Measurements from ENCODE around the gene CWC15. TPM values are rescaled to one million over a fixed set of nuclear protein-coding genes. Genes with fewer than 3 reads are reported as not detected.

CWC15 gene
- total and polyA plus RNA-seq, 2 donors (not counting 3 experiments of a cell fraction or from before 2014, with no cell fraction given) = 16.9 to 72.0 TPM

DNA sequence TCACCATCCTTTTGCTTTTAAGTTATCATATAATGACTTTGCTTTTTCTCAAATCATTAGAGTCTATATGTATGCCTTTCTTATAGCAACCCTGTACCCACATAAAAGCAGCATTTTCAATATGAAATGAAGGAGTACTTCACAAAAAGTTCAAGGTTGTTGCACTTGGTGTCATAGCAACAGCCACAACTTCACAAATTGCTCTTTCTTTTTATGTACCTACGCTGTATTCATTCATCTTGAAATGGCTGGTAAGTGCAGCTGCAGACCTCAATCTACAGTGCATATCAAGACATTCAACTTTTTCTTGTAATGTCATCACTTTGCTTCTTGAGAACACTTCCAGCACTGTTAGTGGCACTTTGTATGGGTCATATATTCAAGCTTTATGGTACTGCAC lies 18.6 kb downstream of the CWC15 start:
- Histone ChIP-seq H3K4me2 (ENCODE audit: insufficient read depth, low read length) (no peak overlapping the region), H3K4me1 (ENCODE audit: control insufficient read depth, extremely low read depth, insufficient read depth, low read length) (no peaks in the 10 kb centered on the region), H3K27me3 (ENCODE audit: control insufficient read depth in 2 of 2, insufficient read depth in 2 of 2, low read length in 2 of 2) (no peaks in the 10 kb centered on the region), H3K9ac (replicated peaks; ENCODE audit: extremely low read depth, insufficient read depth, low read length) (no peak overlapping the region), H3K9me3 (replicated peaks; ENCODE audit: control insufficient read depth, insufficient read depth, low read length) (no peaks in the 10 kb centered on the region), H3K9me1 (replicated peaks; ENCODE audit: control insufficient read depth, extremely low read depth, insufficient read depth, low read length) (no peaks in the 10 kb centered on the region), H4K20me1 (replicated peaks; ENCODE audit: control insufficient read depth, extremely low read depth, insufficient read depth, low read length) (no peaks in the 10 kb centered on the region), H3K4me3 (replicated peaks in 1 of 3; ENCODE audit: insufficient read depth in 1 of 3, low read depth in 1 of 3, low read length in 3 of 3) (no peak overlapping the region), H2AFZ (ENCODE audit: low read depth, low read length) (no peak overlapping the region), H3K36me3 (ENCODE audit: control insufficient read depth in 2 of 2, extremely low read depth in 1 of 2, insufficient read depth in 2 of 2, low read length in 2 of 2) (no peaks in the 10 kb centered on the region), H3K27ac (ENCODE audit: insufficient read depth, low read depth, low read length) (no peak overlapping the region), H3K79me2 (ENCODE audit: control insufficient read depth, insufficient read depth, low read length) (no peaks in the 10 kb centered on the region)
- DNase-seq (ENCODE audit: low read depth, low spot score) (no peak), FAIRE-seq (no peak)
- intact Hi-C loops (cut with micrococcal nuclease) = no loop called here
- TF ChIP-seq FOS (IDR thresholded peaks at IDR 0.05; ENCODE audit: borderline replicate concordance, insufficient read depth, low read length) (no peak), POLR2AphosphoS5 (IDR thresholded peaks at IDR 0.05; ENCODE audit: insufficient read depth, low read depth, low read length) (no peak), POLR2A (IDR thresholded peaks at IDR 0.05; ENCODE audit: low read depth, low read length) (no peak), EZH2 (IDR thresholded peaks at IDR 0.05; ENCODE audit: borderline replicate concordance, low read depth, low read length, severe bottlenecking) (no peak), JUN (IDR thresholded peaks at IDR 0.05; ENCODE audit: borderline replicate concordance, insufficient read depth, insufficient read length, low read depth) (no peak), MAX (IDR thresholded peaks at IDR 0.05; ENCODE audit: insufficient read depth, insufficient read length) (no peak), GATA2 (IDR thresholded peaks at IDR 0.05; ENCODE audit: insufficient read depth, insufficient read length, low read depth, low read length) (no peak), MYC (IDR thresholded peaks at IDR 0.05; ENCODE audit: low read depth, low read length) (no peak)
- TF ChIP-seq, protein P1, sequence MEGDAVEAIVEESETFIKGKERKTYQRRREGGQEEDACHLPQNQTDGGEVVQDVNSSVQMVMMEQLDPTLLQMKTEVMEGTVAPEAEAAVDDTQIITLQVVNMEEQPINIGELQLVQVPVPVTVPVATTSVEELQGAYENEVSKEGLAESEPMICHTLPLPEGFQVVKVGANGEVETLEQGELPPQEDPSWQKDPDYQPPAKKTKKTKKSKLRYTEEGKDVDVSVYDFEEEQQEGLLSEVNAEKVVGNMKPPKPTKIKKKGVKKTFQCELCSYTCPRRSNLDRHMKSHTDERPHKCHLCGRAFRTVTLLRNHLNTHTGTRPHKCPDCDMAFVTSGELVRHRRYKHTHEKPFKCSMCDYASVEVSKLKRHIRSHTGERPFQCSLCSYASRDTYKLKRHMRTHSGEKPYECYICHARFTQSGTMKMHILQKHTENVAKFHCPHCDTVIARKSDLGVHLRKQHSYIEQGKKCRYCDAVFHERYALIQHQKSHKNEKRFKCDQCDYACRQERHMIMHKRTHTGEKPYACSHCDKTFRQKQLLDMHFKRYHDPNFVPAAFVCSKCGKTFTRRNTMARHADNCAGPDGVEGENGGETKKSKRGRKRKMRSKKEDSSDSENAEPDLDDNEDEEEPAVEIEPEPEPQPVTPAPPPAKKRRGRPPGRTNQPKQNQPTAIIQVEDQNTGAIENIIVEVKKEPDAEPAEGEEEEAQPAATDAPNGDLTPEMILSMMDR (IDR thresholded peaks at IDR 0.05; ENCODE audit: extremely low read depth in 1 of 2, insufficient read depth in 1 of 2, low read depth in 1 of 2, low read length in 2 of 2) = no peak
- no TSS peak for BruUV-seq (replicated peaks)
- CTCF ChIA-PET = interaction anchor here (1.9 to 2.1 kb wide), 2 partner anchors 9 to 14 kb away, joined by 5 to 7 read pairs; no protein-coding TSS in a partner anchor
- POLR2A ChIA-PET = no interaction called here
- dilution Hi-C loops (cut with MboI; ENCODE audit: extremely low pct_ligation_motif_present, low sequenced_read_pairs) = no loop called here

Data from endothelial cell of umbilical vein (primary cell).